H9 (cell line): ENCODE measurements around the gene TSSK2. TPM values are rescaled to one million over a fixed set of nuclear protein-coding genes. Genes with fewer than 3 reads are reported as not detected.

Experiments
- DNase-seq: peaks from one replicate; pipeline ENCODE4 v3.0.0-alpha.2; 2017
- H2AFZ ChIP-seq: one replicate; pipeline ENCODE4 v1.6.1; 2013; ENCODE audit warnings: mild to moderate bottlenecking, low read length, control low read depth, moderate library complexity
- H2AK5ac ChIP-seq: 2 replicates; pipeline ENCODE4 v1.6.1; 2013; ENCODE audit warnings: low read length, control low read depth, mixed read lengths; ENCODE audit not compliant: insufficient read length
- H2BK120ac ChIP-seq: one replicate; pipeline ENCODE4 v1.6.1; 2013; ENCODE audit warnings: low read depth, mild to moderate bottlenecking, low read length, control low read depth, inconsistent platforms; ENCODE audit not compliant: poor library complexity, severe bottlenecking
- H2BK12ac ChIP-seq: 2 replicates; pipeline ENCODE4 v1.6.1; 2013; ENCODE audit warnings: low read length, control low read depth, mixed read lengths, low read depth; ENCODE audit not compliant: insufficient read length
- H2BK15ac ChIP-seq: 2 replicates; pipeline ENCODE4 v1.6.1; 2013; ENCODE audit warnings: low read depth, low read length, control low read depth
- H2BK20ac ChIP-seq: one replicate; pipeline ENCODE4 v1.6.1; 2013; ENCODE audit warnings: low read depth, mild to moderate bottlenecking, low read length, control low read depth, inconsistent platforms; ENCODE audit not compliant: poor library complexity, severe bottlenecking
- H2BK5ac ChIP-seq: 2 replicates; pipeline ENCODE4 v1.6.1; 2013; ENCODE audit warnings: low read length, control low read depth, mixed read lengths; ENCODE audit not compliant: insufficient read length
- H3K14ac ChIP-seq: 2 replicates; pipeline ENCODE4 v1.6.1; 2013; ENCODE audit warnings: low read length, control low read depth; ENCODE audit not compliant: insufficient read depth
- H3K18ac ChIP-seq: 2 replicates; pipeline ENCODE4 v1.6.1; 2013; ENCODE audit warnings: low read depth, mild to moderate bottlenecking, mixed read lengths, low read length, control low read depth; ENCODE audit not compliant: insufficient read length
- H3K23ac ChIP-seq: 2 replicates; pipeline ENCODE4 v1.6.1; 2013; ENCODE audit warnings: low read length, control low read depth, mixed read lengths, low read depth; ENCODE audit not compliant: insufficient read length
- H3K23me2 ChIP-seq: 2 replicates; pipeline ENCODE4 v1.6.1; 2013; ENCODE audit warnings: low read depth, mild to moderate bottlenecking, mixed read lengths, low read length, control low read depth; ENCODE audit not compliant: insufficient read length, poor library complexity, severe bottlenecking
- H3K27ac ChIP-seq: 2 replicates; pipeline ENCODE4 v1.5.1; 2013; ENCODE audit warnings: low read length, control low read depth, mixed read lengths, low read depth; ENCODE audit not compliant: insufficient read length
- H3K27me3 ChIP-seq: 2 replicates; pipeline ENCODE4 v1.6.1; 2013; ENCODE audit warnings: low read length, control low read depth, inconsistent platforms; ENCODE audit not compliant: insufficient read depth
- H3K4ac ChIP-seq: 2 replicates; pipeline ENCODE4 v1.6.1; 2013; ENCODE audit warnings: low read depth, mild to moderate bottlenecking, control low read depth, inconsistent platforms, low read length, moderate library complexity
- H3K4me1 ChIP-seq: 2 replicates; pipeline ENCODE4 v1.6.1; 2013; ENCODE audit warnings: low read length, control low read depth, inconsistent platforms; ENCODE audit not compliant: insufficient read depth
- H3K4me2 ChIP-seq: 2 replicates; pipeline ENCODE4 v1.6.1; 2013; ENCODE audit warnings: low read length, control low read depth, mixed read lengths; ENCODE audit not compliant: insufficient read length, insufficient read depth
- H3K56ac ChIP-seq: 2 replicates; pipeline ENCODE4 v1.6.1; 2013; ENCODE audit warnings: low read depth, mild to moderate bottlenecking, mixed read lengths, low read length, control low read depth; ENCODE audit not compliant: insufficient read length
- H3K79me1 ChIP-seq: 2 replicates; pipeline ENCODE4 v1.6.1; 2013; ENCODE audit warnings: low read depth, mild to moderate bottlenecking, moderate library complexity, low read length, control low read depth, inconsistent platforms; ENCODE audit not compliant: insufficient read depth, poor library complexity, severe bottlenecking
- H3K79me2 ChIP-seq: 2 replicates; pipeline ENCODE4 v1.6.1; 2013; ENCODE audit warnings: low read length, control low read depth, inconsistent platforms; ENCODE audit not compliant: insufficient read depth
- H3K9ac ChIP-seq: 2 replicates; pipeline ENCODE4 v1.6.1; 2013; ENCODE audit warnings: low read length, control low read depth, mixed read lengths; ENCODE audit not compliant: insufficient read length; ENCODE audit errors: extremely low read depth
- H3K9me3 ChIP-seq: one replicate; pipeline ENCODE4 v1.6.1; 2013; ENCODE audit warnings: low read depth, low read length, inconsistent platforms; ENCODE audit not compliant: control insufficient read depth
- H3T11ph ChIP-seq: one replicate; pipeline ENCODE4 v1.6.1; 2013; ENCODE audit warnings: mild to moderate bottlenecking, low read length, control low read depth, inconsistent platforms
- H4K20me1 ChIP-seq: one replicate; pipeline ENCODE4 v1.6.1; 2013; ENCODE audit not compliant: control insufficient read depth, insufficient read length, insufficient read depth
- H4K5ac ChIP-seq: 2 replicates; pipeline ENCODE4 v1.6.1; 2013; ENCODE audit warnings: low read depth, mild to moderate bottlenecking, mixed read lengths, low read length, control low read depth; ENCODE audit not compliant: insufficient read length
- H4K8ac ChIP-seq: replicated peaks from 2 replicates; pipeline ENCODE4 v1.6.1; 2013; ENCODE audit warnings: low read length, control low read depth, mixed read lengths, low read depth; ENCODE audit not compliant: insufficient read length
- H4K91ac ChIP-seq: 2 replicates; pipeline ENCODE4 v1.6.1; 2013; ENCODE audit warnings: low read depth, mild to moderate bottlenecking, moderate library complexity, mixed read lengths, low read length, control low read depth; ENCODE audit not compliant: insufficient read length
- H3K27ac Mint-ChIP-seq, 3 experiments: 2 replicates in 2 of 3; 3 replicates in 1 of 3; pipeline ENCODE4 v1.8.0; 2020 to 2021; ENCODE audit warnings: mixed read lengths in 3 of 3, mild to moderate bottlenecking in 1 of 3, moderate library complexity in 1 of 3
- H3K27me3 Mint-ChIP-seq: 2 replicates; pipeline ENCODE4 v1.8.0; 2021; ENCODE audit warnings: low read depth, mild to moderate bottlenecking, moderate library complexity, mixed read lengths
- H3K36me3 Mint-ChIP-seq, 3 experiments: 2 replicates in 2 of 3; 3 replicates in 1 of 3; pipeline ENCODE4 v1.8.0; 2020 to 2021; ENCODE audit warnings: low read depth in 3 of 3, mixed read lengths in 3 of 3; ENCODE audit not compliant: insufficient read depth in 1 of 3
- H3K4me1 Mint-ChIP-seq, 2 experiments: 2 replicates each; pipeline ENCODE4 v1.8.0; 2020; ENCODE audit warnings: mixed read lengths in 2 of 2
- H3K4me3 Mint-ChIP-seq, 2 experiments: 2 replicates in 1 of 2; 3 replicates in 1 of 2; pipeline ENCODE4 v1.8.0; 2020 to 2021; ENCODE audit warnings: mild to moderate bottlenecking in 2 of 2, mixed read lengths in 2 of 2, moderate library complexity in 1 of 2
- H3K9me3 Mint-ChIP-seq, 2 experiments: 2 replicates in 1 of 2; 3 replicates in 1 of 2; pipeline ENCODE4 v1.8.0; 2020; ENCODE audit warnings: mild to moderate bottlenecking in 2 of 2, mixed read lengths in 2 of 2, moderate library complexity in 1 of 2
- WGBS: extraction: QIAGEN DNeasy Blood & Tissue Kit; methylation state at CpG from one replicate; pipeline ENCODE4 v1.1.7; 2013; ENCODE audit warnings: missing lambda C conversion rate, low lambda C conversion rate, mixed read lengths; ENCODE audit not compliant: insufficient read length; ENCODE audit errors: extremely low coverage; 5-methylcytosine and 5-hydroxymethylcytosine counted together
- total RNA-seq: library from RNA; stranded (reverse); gene quantifications from 2 replicates; pipeline ENCODE4 v1.2.1, GENCODE V29; 2021
- TF ChIP-seq, protein P1 (sequence below): fragments of 200-600 bp; sonication (generic); conservative IDR thresholded peaks from 3 replicates; pipeline ENCODE4 v1.8.0; 2021; ENCODE audit warnings: antibody characterized with exemption, mild to moderate bottlenecking

Gene TSSK2
- total RNA-seq, 1 experiment from 2014 or later, result not detected

DNA sequence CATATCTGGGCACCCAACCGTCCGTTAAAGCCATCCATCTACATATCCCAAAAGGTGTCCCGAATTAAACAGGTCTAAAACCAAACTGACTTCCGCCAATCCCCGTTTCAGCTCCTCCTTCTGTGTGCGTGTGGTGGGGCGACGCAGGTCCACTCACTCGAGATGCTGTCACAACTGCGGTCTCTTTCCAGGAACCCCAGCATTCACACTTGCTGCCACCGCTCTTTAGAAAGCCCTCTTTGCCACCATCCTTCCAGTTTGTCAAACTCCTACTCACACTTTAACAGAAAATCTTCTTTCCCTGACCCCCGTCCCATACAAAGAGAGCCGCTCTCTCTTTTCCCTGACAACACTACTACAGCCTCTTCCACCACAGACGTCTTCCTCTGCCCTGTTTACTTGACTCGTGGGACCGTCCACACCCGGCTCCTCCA lies 12.9 kb downstream of the TSSK2 start:
- Histone ChIP-seq H4K5ac (no peak overlapping the region), H2AK5ac (no peak overlapping the region), H3K4me1 (no peaks in the 10 kb centered on the region), H2AFZ (no peak overlapping the region), H2BK20ac (no peak overlapping the region), H2BK12ac (no peak overlapping the region), H3K27me3 (peaks cover 19% of the 10 kb centered on the region), H3K79me1 (no peaks in the 10 kb centered on the region), H3K4ac (no peak overlapping the region), H4K91ac (no peak overlapping the region), H3T11ph (no peak overlapping the region), H3K18ac (no peak overlapping the region), H3K56ac (no peak overlapping the region), H3K4me2 (peak overlapping the region; percentile 93), H2BK120ac (no peak overlapping the region), H3K79me2 (peaks cover 3% of the 10 kb centered on the region; the same call in 1 of the 2 replicates), H4K20me1 (no peaks in the 10 kb centered on the region), H3K23ac (no peak overlapping the region), H3K9me3 (no peaks in the 10 kb centered on the region), H3K9ac (peak overlapping the region; percentile 75), H4K8ac (no peak overlapping the region), H3K14ac (no peak overlapping the region), H3K23me2 (peaks cover 6% of the 10 kb centered on the region), H3K27ac (no peak overlapping the region), H2BK15ac (no peak overlapping the region), H2BK5ac (no peak overlapping the region)
- DNase-seq, result no peak
- TF ChIP-seq, protein P1, sequence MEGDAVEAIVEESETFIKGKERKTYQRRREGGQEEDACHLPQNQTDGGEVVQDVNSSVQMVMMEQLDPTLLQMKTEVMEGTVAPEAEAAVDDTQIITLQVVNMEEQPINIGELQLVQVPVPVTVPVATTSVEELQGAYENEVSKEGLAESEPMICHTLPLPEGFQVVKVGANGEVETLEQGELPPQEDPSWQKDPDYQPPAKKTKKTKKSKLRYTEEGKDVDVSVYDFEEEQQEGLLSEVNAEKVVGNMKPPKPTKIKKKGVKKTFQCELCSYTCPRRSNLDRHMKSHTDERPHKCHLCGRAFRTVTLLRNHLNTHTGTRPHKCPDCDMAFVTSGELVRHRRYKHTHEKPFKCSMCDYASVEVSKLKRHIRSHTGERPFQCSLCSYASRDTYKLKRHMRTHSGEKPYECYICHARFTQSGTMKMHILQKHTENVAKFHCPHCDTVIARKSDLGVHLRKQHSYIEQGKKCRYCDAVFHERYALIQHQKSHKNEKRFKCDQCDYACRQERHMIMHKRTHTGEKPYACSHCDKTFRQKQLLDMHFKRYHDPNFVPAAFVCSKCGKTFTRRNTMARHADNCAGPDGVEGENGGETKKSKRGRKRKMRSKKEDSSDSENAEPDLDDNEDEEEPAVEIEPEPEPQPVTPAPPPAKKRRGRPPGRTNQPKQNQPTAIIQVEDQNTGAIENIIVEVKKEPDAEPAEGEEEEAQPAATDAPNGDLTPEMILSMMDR, result no peak
- peaks cover 12 to 40% (median 31%) of the 10 kb centered on the region in 3 experiments; a peak in 6 of 7 replicates for H3K36me3 Mint-ChIP-seq
- WGBS, result no CpG with 5 or more reads among the region's 17 CpGs
- peak overlapping the region; percentile 97 to 99 for H3K4me3 Mint-ChIP-seq
- H3K27me3 Mint-ChIP-seq, result peaks cover 31% of the 10 kb centered on the region
- H3K27ac Mint-ChIP-seq, result peak overlapping the region in 2 of 3 experiments; percentile 50 to 98; a peak in 3 of 7 replicates
- no peaks in the 10 kb centered on the region; a peak in 1 of 5 replicates for H3K9me3 Mint-ChIP-seq
- H3K4me1 Mint-ChIP-seq, result peaks cover 14 to 24% of the 10 kb centered on the region in 2 experiments
